HFF-Myc (cell line): ENCODE measurements around the gene MIEF2.

Source experiments
- DNase-seq: peaks from one replicate; pipeline ENCODE4 v3.0.0-alpha.2; 2011; ENCODE audit warnings: low read depth; ENCODE audit errors: extremely low read depth
- H3K4me3 ChIP-seq: replicated peaks from 2 replicates; pipeline ENCODE4 v1.5.1; 2011; ENCODE audit warnings: low read depth, mild to moderate bottlenecking, control low read depth, low read length
- CTCF ChIP-seq: IDR thresholded peaks from 2 replicates; pipeline ENCODE4 v1.5.1; 2012; ENCODE audit warnings: mild to moderate bottlenecking, low read depth, low read length, control low read depth; ENCODE audit errors: missing control alignments

The MIEF2 gene

GRCh38 chr17:18224387-18225120 is 35.9 kb upstream of the MIEF2 start:
- H3K4me3 ChIP-seq = peak overlapping the region; percentile 30
- TF ChIP-seq CTCF = no peak
- no peak for DNase-seq

- peak within 1 kb of the TSS; percentile 76 for H3K4me3 ChIP-seq
- TF ChIP-seq CTCF = no peak
- peak; percentile 47 for DNase-seq
Observed at GRCh38 chr17:18225121-18225641, 35.3 kb upstream of the MIEF2 start, which contains the start of gene LLGL1. TSS of gene LLGL1 (plus strand) at chr17:18225635. CDS start at chr17:18225683, 48 bp downstream.

GRCh38 chr17:18225642-18226283 is 34.7 kb upstream of the MIEF2 start:
- no peak for TF ChIP-seq CTCF
- H3K4me3 ChIP-seq = peak overlapping the region; percentile 76
- DNase-seq = no peak

- H3K4me3 ChIP-seq = peak overlapping the region; percentile 76
- no peak for DNase-seq
Observed at GRCh38 chr17:18226284-18226945, 34.0 kb upstream of the MIEF2 start.

GRCh38 chr17:18227635-18228034 is 32.8 kb upstream of the MIEF2 start:
- DNase-seq = no peak
- H3K4me3 ChIP-seq = no peak overlapping the region
- no peak for TF ChIP-seq CTCF

More at GRCh38 chr17:18226284-18226945, 34.0 kb upstream of the MIEF2 start:
- no peak for TF ChIP-seq CTCF

- no peak for DNase-seq
- no peak for TF ChIP-seq CTCF
- H3K4me3 ChIP-seq = no peak overlapping the region
Observed at GRCh38 chr17:18228176-18228682, 32.2 kb upstream of the MIEF2 start.
